GM21723 (cell line): ENCODE results near the gene RASGRF2.

Experiments used
- ATAC-seq: cut with Tn5 transposase; IDR thresholded peaks from one replicate; pipeline ENCODE4 v1.9.1; 2021; ENCODE audit warnings: mild to moderate bottlenecking, moderate library complexity; ENCODE audit not compliant: unreplicated experiment

Gene RASGRF2

DNA sequence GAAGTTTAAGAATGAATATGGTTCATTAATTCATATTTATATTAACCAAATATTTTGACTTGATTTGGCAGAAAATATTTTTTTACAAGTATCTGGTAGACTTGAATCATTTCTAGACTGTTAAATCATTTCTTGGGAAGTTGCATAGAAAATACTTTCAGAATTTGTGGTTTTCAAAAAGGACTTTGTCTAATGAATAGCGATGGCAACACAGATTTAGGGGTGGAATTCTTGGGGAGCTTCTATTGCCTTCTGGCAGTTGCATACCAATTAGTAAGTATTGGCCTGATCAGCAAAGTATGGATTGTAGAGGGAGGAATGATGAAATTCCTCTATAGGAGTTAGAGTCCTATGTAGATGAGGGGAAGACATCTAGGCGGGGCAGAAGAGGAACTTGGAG lies 204.3 kb downstream of the RASGRF2 start:
- no peak for ATAC-seq

DNA sequence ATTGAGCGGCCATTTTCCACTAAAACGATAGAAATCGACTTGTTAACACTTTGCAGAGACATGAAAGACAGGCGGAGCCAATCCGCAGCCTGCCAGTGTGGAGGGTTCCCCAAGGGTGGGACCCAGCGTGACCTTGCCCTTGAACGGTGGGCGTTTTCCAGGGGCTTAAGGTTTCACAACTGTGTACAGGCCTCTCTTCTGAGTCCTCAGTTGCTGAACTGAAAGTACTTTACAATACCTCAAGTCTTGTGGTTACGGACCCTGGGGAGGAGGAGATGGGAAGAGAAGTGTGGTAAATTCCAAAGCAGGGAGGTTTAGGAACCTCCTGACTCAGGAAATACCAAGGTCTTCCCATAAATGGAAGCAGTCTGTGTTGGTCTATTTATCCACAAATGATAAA lies 204.8 kb downstream of the RASGRF2 start:
- ATAC-seq, result no peak

DNA sequence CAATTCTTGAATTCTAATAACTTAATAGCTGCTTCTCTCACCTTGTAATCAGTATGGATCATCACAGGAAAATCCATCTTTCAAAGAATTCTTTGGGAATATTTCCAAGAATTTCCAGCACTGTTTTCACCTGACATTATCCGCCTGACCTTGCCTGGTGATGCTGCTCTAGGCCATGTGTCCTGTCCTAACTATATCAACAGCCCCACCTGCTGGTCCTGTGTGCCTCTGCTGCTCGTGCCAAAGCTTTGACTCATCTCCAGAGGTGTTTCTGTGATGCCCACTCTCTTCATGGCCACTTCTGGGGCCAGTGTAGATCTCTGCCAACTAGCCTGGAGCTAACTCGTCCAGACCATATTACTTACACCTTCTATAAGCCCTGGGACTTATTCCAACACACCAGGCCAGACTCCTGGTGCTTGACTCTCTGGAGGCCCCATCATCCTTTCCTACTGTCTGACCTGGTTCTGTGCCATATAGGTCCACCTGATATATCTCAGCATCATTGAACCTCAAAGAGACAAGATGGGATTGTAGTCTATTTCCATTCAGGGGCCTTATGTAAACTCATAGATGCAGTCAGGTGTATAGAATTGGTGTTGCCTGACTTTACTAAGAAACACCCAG lies 205.4 kb downstream of the RASGRF2 start:
- no peak for ATAC-seq

DNA sequence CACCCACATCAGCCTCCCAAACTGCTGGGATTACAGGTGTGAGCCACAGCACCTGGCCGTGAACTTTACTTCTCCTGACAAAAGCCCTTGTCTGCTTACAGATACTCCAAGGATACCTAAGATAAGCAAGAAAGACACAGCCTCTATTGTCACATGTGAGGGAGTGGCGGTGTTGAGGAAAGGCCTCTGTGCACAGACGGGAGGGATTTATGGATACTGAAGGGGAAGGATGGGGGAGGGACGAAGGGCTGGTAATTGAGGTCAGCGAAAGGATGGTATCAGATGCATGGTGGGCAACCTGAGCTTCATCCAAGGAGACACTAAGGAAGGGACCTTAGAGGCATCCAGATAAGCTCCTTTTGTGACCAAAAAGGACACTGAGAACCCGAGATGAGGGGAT lies 206.3 kb downstream of the RASGRF2 start:
- ATAC-seq, result no peak

DNA sequence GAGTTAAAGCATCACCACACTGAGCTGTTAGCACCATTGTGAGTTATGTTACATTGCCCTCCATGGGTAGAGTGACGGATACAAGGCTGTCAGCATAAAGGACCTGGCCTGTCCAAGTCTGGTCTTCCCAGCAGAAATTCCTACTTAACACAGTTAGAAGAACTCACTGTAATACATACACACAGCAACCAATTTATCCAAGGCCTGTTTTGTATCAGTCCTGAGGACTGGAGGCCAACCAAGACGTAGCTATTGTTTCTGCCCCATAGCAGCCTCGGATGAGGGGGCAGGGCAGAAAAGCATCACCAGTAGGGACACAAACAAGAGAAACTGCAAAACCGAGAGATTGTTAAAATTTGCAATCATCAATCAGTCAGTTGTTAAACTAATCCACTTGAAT lies 206.9 kb downstream of the RASGRF2 start:
- ATAC-seq, result no peak

DNA sequence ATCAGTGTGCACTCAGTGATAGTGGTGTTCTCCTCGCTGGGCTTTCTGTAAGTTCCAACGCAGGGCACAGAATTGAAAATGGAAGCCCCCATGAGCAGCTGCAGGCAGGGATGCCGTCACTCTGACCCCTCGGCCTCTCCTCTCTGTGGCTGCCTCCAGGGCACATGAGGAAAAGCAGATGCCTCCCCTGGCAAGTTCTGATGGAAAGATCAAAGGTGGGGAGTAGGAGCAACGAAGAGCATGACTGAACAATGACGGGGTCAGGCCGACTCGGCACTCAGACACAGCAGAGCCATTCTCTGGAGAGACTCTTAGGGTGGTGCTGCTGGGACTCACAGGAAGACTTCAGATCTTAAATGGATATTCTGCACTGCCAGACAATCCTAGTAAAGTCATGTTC lies 207.4 kb downstream of the RASGRF2 start:
- no peak for ATAC-seq

DNA sequence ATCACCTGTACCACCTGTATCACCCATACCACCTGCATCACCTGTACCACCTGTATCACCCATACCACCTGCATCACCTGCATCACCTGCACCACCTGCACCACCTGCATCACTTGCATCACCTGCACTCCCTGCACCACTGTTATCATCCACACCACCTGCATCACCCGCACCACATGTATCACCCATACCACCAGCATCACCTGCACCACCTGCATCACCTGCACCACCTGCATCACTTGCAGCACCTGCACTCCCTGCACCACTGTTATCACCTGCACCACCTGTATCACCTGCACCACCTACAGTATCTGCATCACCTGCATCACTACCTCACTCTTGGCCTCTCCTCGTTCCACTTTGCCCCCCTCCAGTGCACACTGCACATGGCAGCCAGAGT lies 209.8 kb downstream of the RASGRF2 start:
- no peak for ATAC-seq

DNA sequence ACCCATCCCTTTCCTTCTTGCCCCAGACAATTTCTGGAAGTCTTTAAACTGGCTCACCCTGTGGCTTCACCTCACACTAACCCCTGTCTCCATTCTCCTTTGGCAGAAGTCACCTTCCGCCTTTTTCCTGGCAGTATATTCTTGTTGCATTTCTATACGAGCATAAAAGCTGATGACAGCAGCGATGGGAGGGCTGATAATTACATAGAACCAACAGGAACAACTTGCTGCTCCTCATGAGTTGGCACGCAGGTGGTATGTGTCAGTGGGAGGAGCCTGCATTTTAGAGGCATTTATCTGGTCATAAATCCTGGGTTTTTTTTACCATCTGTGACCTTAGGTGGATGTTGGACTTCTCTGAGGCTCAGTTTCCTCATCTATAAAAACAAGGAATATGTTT lies 211.6 kb downstream of the RASGRF2 start:
- no peak for ATAC-seq

DNA sequence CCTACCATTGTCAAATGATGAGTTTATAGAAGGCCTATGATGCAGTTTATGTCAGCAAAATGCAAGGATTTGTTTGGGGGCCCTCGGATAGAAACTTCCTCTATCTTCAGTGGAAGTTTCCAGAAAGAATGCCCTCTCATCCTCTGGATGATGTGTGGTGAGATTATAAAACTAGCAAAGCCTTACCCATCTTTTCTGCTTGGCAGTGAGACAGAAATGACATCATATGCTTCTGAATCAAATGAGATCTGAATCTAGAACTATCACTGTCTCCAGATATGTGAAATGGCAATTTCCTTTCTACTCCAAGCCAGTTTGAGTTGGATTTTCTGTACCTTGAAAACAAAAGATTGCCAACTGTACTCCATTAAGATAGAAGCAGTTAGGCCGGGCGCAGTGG lies 212.5 kb downstream of the RASGRF2 start:
- no peak for ATAC-seq

DNA sequence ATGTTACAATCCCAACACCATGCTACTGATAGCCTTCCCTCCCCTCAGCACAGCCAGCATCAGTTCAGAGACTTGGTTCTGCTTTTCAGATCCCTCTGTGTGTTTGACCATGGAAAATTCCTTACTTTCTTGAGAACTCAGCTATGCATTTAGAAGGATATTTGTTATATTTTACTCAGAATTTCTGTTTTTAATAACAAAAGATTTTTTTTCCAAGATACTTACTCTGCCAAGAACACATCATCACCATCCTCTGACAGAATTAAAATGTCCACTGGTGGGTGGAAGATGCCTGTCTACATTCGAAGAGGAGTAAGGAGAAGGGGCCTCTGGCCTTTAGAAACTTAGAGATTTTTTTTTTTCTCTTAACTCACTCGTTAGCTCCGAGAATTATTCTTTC lies 216.9 kb downstream of the RASGRF2 start:
- ATAC-seq, result no peak

DNA sequence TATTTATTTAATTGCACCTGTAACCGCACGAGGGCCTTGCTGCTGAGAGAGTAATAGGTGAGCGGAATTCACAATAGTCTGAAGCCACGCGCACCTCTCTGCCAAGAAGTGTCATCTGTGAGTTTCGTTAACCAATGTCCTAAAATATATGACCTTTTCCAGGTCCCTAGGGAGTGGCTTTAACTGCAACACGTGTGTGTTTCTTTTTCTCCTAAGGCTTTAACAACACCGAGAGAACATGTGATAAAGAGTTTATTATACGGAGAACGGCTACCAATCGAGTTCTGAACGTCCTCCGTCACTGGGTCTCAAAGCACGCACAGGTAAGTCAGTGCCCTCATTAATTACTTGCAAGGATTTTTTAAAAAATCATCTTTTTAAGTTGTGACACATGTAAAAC lies 219.8 kb downstream of the RASGRF2 start:
- ATAC-seq, result no peak

DNA sequence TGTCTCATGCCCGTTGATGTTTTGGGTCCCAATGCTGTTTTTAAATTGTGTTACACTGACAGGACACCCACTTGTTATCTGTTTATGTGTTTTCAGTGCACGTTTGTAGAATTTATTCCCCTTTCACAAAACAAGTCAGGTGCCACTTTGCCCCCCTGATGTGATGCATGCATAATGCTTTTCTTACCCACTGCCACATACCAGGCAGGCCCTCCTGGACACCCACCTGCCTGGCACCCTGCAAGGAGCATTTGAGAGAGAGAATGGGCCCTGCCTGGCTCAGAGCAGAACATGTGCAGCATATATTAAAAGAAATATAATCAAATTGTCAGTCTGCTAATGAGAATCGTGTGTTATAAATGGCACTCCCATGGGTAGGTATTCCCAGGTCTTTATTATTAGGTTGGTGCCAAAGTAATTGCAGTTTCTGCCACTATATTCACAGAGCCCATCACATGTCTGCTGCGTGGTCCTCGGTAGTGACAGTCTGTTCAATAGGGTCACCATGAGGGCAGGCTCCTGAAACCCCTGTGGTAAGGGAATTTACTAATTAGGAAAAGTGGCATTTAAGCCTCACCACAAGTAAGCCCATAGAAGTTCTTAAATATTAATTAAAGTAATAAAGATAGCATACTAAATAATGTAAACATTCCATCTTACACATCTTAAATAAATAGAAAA lies 220.8 kb downstream of the RASGRF2 start:
- ATAC-seq, result no peak

DNA sequence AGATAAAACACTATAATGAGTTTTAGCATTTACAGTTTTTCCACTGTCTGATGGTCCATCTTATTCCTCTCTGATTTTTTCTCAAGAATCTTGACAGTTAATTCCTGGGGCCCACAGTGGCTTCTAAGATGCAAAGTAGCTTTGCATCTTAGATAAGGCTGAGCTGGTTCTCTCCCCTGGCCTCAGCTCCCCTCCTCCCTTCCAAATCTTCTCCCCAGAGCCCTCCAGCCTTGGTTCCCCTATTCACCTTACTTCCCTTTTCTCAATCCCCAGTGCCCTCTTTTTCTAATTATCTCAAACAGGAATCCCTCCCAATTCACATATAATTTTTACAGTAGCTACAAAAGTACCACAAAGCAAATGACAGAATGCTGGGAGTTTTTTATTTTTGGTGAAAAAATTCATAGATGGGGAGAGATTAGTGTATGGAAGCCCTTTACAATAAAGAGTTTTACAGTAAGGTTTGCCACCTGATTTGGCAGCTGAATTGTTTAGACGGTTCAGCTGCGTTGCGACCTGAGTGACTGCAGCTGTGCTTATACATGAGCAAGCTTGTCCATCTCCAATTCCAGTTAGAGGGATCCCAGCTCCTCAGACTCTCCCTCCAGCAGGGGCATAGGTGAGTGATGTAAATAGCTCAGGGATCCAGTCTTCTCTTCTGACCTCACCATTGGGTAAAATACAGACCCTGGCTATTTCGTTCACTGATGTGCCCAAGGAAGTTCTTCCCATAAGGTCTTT lies 221.6 kb downstream of the RASGRF2 start:
- ATAC-seq, result no peak

DNA sequence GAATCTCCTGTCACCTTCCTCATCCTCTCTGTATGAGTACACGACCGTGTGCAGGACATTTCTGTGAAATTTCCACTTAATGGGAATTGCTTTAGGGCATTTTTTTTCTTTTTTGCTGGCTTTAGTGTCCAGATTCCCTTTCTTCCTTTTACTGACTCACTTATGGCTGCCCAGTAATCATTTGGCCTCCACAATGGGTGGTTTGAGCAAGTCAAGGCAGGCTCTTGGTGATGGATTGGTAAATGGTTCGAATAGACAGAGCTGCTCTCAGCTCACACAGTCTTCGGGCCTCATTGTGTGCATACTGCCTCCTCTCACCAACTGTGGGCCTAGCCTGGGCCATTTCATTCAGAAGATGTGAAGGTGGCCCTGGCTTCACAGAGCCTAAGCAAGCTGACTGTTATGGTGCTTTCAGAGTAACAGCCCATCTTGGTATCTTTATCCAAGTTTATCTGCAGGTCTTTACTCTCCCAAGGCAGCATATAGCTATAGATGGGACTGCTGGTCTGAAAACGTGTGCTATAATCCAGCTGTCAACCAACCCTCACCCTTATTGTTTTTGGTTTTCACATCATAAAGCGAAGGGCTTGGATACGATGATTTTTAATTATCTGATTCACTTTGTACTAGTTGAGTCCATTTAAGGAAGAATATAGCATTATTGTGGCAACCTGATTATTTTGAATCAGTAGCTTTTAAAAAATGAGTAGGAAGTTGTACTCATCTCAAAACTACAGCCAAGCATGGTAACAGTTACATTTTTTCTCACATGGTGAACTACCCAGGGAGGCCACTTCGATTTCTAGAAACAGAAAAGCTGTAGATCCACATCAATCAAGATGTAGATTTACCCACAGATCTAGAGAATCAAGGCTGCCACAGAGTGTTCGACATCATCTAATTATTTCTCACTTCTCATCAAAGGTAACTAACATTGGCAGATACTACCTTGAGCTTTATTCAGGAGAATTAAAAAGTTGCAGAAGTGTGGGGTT lies 222.5 kb downstream of the RASGRF2 start:
- ATAC-seq, result no peak

DNA sequence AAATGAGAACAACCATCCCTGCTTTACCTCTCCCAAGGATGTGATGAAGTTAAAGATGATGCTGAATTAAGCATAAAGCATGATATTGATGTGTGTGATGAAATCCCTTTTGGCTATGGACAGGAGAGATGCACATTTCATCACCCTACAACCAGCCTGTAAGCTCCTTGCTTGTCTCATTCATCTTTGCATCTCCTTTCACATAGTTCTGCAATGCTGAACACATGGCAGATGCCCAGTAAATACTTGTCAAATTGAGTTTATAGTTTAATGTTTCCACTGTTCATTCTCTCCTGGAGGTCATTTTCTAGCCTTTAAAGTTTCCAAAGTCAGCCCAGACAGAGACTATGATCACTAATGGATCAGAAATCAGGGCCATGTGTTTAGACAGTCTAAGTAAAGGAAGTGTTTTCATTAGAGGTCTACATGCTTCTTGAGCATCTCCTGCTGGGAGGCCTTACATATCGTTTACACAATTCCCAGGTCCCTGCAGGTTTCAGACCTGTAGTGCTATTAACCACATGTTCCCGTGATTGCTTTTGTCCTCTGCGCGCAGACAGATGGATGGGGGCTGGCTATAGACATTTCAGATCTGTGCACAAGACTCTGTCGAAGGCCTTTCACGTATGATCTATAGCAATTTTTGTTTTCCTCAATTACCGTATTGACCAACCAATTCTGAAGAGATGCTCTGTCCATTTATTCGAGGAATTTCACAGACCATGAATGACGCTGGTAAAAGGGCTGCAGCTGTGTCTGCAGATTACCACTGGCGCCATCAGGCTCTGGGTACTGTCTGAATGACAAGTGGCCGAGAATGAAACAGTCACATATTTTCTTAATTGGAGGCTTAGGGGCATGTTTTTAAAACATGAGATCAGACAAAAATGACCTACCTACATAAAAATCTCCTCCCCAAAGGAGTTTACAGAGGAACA lies 223.9 kb downstream of the RASGRF2 start:
- ATAC-seq, result no peak

DNA sequence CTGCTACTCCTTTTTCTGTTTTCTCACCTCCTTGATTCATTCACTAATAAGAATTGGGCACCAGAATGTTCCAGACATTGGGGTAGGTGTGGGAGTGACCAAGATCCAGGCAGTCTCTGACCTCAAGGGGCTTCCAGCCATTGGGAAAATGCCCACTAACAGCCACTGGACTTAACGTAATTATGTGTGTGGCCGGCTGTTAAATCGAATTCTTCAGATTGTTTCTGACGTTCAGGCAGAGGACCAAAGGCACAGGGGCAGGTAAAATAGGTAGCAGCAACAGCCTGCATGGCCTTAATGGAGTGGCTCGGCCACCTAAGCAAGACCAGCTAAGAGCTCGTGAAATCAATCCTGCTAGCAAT lies 224.6 kb downstream of the RASGRF2 start:
- no peak for ATAC-seq

DNA sequence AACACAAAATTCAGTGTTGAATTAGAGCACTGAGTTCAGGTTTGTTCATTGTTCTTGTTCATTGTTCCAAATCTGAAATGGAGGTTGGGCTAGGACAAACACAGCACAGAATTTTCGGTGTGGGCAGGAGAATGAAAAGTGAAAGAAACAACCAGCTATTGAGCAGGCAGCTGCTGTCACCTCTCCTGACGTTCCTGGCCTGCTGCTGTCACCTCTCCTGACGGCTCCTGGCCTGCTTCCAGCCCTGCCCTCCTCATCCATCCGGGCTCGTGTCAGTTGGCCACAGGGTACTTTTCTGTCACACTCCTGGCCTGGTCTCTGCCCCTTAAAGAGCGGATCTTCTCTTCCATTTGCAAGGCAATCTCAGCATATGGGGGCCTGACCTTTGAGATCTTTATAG lies 227.7 kb downstream of the RASGRF2 start:
- ATAC-seq, result no peak

DNA sequence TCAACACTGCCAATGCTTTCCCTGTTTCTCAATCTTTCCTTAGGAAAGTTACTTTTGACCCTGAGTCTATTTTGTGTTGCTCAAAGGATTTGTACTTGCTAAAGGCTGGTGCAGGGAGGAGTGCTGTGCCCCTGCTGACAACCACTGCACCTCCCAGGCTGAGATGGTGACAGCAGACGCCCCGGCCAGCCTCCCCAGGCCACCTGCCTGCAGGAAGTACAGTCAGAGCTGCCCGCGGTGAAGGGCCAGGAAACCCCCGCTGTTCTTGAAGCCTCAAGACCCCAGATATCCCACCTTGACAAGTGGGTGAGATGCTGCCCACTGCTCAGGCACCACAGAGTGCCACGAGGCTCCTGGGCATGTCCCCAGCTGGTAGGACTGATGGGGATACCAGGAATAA lies 228.8 kb downstream of the RASGRF2 start:
- no peak for ATAC-seq

DNA sequence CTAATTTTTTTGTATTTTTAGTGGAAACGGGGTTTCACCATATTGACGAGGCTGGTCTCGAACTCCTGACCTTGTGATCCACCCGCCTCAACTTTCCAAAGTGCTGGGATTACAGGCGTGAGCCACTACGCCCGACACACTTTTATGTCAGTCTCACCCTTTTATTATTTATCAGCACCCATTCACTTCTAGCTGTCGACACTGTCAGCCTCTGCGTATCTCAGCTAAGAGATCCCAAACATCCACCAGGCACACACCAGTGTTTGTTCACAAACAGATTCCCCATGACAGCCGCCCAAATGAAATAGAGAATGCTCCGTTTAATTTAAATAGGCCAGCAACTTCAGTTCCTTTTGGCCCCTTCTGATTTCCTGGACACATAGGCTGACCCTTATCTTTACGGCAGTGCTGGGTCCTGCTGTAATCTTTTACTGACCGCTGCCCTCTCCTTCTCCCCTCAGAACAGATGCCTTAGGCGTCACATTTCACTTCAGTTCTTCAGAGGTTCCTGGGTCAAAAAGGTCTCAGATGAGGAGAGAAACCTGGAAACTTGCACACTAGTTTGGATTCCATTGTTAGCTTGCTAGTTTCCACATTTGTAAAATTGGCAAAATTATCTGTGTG lies 229.8 kb downstream of the RASGRF2 start:
- no peak for ATAC-seq
